ENCODE measurements around the gene FAM120AOS.

Gene FAM120AOS

DNA sequence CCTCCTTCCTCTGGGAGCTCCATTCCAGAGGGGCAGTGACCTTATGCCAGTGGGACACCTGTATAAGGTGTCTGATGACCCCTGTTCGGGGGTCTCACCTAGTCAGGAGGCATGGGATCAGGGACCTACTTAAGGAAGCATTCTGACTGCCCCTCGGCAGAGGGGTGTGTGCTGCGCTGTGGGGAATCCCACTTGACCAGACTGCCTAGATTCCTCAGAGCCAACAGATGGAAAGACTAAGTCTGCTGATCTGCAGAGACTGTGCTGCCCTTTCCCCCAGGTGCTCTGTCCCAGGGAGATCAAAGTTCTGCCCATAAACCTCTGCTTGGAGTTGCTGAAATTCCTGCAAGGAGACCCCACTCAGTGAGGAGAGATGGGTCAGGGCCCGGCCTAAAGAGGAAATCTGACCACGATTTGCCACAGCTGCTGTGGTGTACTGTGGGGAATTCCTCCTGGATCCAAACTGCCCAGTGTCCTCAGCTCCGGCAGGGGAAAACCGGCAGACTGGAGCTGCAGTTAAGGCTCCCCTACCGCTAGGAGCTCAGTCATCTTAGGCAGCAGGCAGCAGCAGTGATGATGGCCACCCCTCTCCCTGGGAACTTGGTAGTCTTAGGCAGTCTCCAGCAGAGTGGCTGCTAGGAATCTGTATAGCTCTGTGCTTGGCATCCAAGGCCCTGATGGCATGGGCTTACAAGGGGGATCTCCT is 36.7 kb downstream of the FAM120AOS start:
- H3K27ac ChIP-seq: no peak overlapping the region
- DNase-seq (ENCODE audit: low spot score): no peak
- H3K4me3 ChIP-seq: no peak overlapping the region
- TF ChIP-seq, protein P1, sequence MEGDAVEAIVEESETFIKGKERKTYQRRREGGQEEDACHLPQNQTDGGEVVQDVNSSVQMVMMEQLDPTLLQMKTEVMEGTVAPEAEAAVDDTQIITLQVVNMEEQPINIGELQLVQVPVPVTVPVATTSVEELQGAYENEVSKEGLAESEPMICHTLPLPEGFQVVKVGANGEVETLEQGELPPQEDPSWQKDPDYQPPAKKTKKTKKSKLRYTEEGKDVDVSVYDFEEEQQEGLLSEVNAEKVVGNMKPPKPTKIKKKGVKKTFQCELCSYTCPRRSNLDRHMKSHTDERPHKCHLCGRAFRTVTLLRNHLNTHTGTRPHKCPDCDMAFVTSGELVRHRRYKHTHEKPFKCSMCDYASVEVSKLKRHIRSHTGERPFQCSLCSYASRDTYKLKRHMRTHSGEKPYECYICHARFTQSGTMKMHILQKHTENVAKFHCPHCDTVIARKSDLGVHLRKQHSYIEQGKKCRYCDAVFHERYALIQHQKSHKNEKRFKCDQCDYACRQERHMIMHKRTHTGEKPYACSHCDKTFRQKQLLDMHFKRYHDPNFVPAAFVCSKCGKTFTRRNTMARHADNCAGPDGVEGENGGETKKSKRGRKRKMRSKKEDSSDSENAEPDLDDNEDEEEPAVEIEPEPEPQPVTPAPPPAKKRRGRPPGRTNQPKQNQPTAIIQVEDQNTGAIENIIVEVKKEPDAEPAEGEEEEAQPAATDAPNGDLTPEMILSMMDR (IDR thresholded peaks at IDR 0.05): no peak

GRCh38 chr9:93415176-93415690 is 38.1 kb downstream of the FAM120AOS start:
- TF ChIP-seq, protein P1 (IDR thresholded peaks at IDR 0.05): no peak

DNA sequence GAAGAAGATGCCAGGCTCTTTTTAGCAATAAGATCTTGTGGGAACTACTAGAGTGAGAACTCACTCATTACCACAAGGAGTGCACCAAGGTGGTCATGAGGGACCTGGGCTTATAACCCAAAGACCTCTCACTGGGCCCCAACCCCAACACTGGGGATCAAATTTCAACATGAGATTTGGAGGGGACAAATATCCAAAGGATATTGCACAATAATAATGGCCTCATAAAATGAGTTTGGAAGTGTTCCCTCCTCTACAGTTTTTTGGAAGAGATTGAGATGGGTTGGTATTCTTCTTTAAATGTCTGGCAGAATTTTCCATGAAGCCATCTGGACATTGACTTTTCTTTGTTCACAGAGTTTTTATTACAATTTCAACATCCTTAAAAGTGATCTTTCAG is 39.9 kb downstream of the FAM120AOS start:
- TF ChIP-seq, protein P1 (IDR thresholded peaks at IDR 0.05): no peak
- Histone ChIP-seq H3K27ac (no peak overlapping the region), H3K4me3 (no peak overlapping the region)

More at GRCh38 chr9:93415176-93415690, 38.1 kb downstream of the FAM120AOS start:
- DNase-seq (ENCODE audit: low spot score): no peak
- H3K27ac ChIP-seq: no peak overlapping the region
- H3K4me3 ChIP-seq: no peak overlapping the region

DNA sequence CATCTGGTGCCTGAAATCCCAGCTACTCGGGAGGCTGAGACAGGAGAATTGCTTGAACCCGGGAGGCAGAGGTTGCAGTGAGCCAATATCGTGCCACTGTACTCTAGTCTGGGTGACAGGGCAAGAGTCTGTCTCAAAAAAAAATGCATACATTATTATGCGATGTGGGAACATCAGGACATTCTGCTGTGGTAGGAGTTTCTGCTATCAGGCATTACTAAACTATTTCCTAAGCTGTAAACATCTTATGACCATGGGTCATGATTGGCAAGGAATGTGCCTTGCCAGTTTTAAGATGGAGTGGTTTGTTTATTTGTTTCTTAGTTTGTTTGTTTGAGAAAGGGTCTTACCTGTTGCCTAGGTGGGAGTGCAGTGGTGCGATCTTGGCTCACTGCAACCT is 47.0 kb downstream of the FAM120AOS start:
- DNase-seq (ENCODE audit: low spot score): no peak
- TF ChIP-seq, protein P1 (IDR thresholded peaks at IDR 0.05): no peak
- no peak overlapping the region for H3K27ac ChIP-seq
- no peak overlapping the region for H3K4me3 ChIP-seq

More for the DNA sequence above, 39.9 kb downstream of the FAM120AOS start:
- no peak for DNase-seq (ENCODE audit: low spot score)

DNA sequence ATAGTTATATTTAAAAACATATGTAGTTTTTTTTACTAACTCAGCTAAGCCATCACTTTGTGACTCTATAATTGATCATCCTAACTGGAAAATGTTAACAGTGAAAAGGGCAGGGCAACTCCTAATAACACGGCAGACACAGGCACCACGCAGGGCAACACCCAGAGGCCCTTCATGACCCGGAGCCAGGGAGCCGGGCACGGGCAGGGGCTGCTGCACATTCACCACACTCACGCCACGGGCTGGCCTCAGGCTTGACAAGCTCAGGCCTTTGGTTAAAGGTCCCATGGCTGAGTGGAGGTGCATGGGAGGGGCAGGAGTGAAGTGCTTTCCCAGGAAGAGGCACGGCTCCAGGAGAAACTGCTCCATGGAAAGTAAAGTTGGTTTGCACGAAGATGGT is 54.9 kb downstream of the FAM120AOS start:
- no peak for DNase-seq (ENCODE audit: low spot score)
- H3K27ac ChIP-seq: no peak overlapping the region
- H3K4me3 ChIP-seq: no peak overlapping the region
- TF ChIP-seq, protein P1 (IDR thresholded peaks at IDR 0.05): no peak

DNA sequence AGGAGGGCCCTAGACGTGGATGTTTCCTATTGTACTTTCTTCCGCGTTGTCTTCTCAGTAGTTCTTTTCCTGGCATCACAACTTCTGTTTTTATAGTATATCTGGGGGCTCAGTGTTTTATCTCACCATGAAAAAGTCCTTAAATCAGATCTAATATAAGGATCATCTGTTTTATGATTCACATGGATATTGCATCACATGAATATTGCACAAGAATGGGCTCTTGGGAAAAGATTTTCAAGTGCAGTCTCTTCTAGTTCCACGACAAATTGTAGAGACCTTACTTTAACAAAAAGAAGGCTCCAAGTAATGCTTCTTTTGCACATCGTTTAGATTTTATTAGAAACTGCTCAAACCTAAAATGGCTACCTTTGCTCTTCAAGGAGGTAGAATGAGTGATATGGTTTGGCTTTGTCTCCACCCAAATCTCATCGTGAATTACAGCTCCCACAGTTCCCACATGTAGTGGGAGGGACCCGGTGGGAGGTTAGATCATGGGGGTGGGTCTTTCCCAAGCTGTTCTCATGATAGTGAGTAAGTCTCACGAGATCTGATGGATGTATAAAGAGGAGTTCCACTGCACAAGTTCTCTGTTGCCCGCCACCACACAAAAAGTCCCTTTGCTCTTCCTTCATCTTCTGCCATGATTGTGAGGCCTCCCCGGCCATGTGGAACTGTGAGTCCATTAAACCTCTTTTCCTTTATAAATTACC is 55.6 kb downstream of the FAM120AOS start:
- Histone ChIP-seq H3K27ac (no peak overlapping the region), H3K4me3 (no peak overlapping the region)
- DNase-seq (ENCODE audit: low spot score): no peak
- TF ChIP-seq, protein P1 (IDR thresholded peaks at IDR 0.05): no peak
